CD8-positive, alpha-beta memory T cell (primary cell): ENCODE results near the gene TSTD1. TPM values are rescaled to one million over a fixed set of nuclear protein-coding genes. Genes with fewer than 3 reads are reported as not detected.

Experiments used
- CTCF ChIA-PET: fragments of 350-600 bp; sonication (Branson Sonifier 250); formaldehyde crosslinking; loops from one replicate; lab custom pipeline; 2021; ENCODE audit warnings: antibody characterized with exemption; lab: Charles Lee
- POLR2A ChIA-PET: fragments of 350-600 bp; sonication (Branson Sonifier 250); formaldehyde crosslinking; loops from one replicate; lab custom pipeline; 2021; ENCODE audit warnings: antibody characterized with exemption; lab: Charles Lee
- DNase-seq, 5 donors: peaks; one replicate each; pipeline versions ENCODE4 v3.0.0 to v3.0.0-alpha.2; 2020 to 2022; ENCODE audit warnings: mixed read lengths in 1 of 5
- H3K27ac ChIP-seq: one replicate; pipeline ENCODE4 v1.7.0; 2013; ENCODE audit warnings: low read depth, mild to moderate bottlenecking, low read length, moderate library complexity
- H3K27me3 ChIP-seq: 2 replicates; pipeline ENCODE4 v1.7.0; 2013; ENCODE audit warnings: low read length, mild to moderate bottlenecking; ENCODE audit not compliant: insufficient read depth, poor library complexity, severe bottlenecking
- H3K36me3 ChIP-seq: 2 replicates; pipeline ENCODE4 v1.7.0; 2013; ENCODE audit warnings: mild to moderate bottlenecking, low read length, moderate library complexity; ENCODE audit not compliant: insufficient read depth
- H3K4me1 ChIP-seq: 2 replicates; pipeline ENCODE4 v1.7.0; 2013; ENCODE audit warnings: mild to moderate bottlenecking, low read length, moderate library complexity; ENCODE audit not compliant: insufficient read depth
- H3K4me3 ChIP-seq: 2 replicates; pipeline ENCODE4 v1.7.0; 2013; ENCODE audit warnings: mild to moderate bottlenecking, low read length
- H3K9me3 ChIP-seq: 2 replicates; pipeline ENCODE4 v1.7.0; 2013; ENCODE audit warnings: mild to moderate bottlenecking, low read length
- H3K27ac Mint-ChIP-seq, 8 donors: one replicate each; pipeline ENCODE4 v1.8.0; 2020 to 2021; ENCODE audit warnings: mixed read lengths in 8 of 8, mild to moderate bottlenecking in 6 of 8, inconsistent platforms in 3 of 8, moderate library complexity in 3 of 8
- H3K27me3 Mint-ChIP-seq, 2 donors: one replicate each; pipeline ENCODE4 v1.8.0; 2020 to 2021; ENCODE audit warnings: mixed read lengths in 2 of 2, mild to moderate bottlenecking in 1 of 2, moderate library complexity in 1 of 2
- H3K36me3 Mint-ChIP-seq, 3 donors: one replicate each; pipeline ENCODE4 v1.8.0; 2020 to 2021; ENCODE audit warnings: mixed read lengths in 3 of 3, inconsistent platforms in 1 of 3, mild to moderate bottlenecking in 1 of 3
- H3K4me1 Mint-ChIP-seq, 3 donors: one replicate each; pipeline ENCODE4 v1.8.0; 2020 to 2021; ENCODE audit warnings: mixed read lengths in 3 of 3, inconsistent platforms in 1 of 3, mild to moderate bottlenecking in 1 of 3
- H3K4me3 Mint-ChIP-seq, 7 donors: one replicate each; pipeline ENCODE4 v1.8.0; 2020 to 2021; ENCODE audit warnings: mixed read lengths in 7 of 7, mild to moderate bottlenecking in 6 of 7, moderate library complexity in 4 of 7, inconsistent platforms in 2 of 7
- H3K9me3 Mint-ChIP-seq, 5 donors: one replicate each; pipeline ENCODE4 v1.8.0; 2020 to 2022; ENCODE audit warnings: mixed read lengths in 5 of 5, mild to moderate bottlenecking in 3 of 5, moderate library complexity in 2 of 5, inconsistent platforms in 1 of 5
- polyA plus RNA-seq: library from polyadenylated mRNA; unstranded; fragments of 300-500 nt; fragmentation: Illumina TruSeq; gene quantifications from one replicate; pipeline ENCODE4 v1.2.3, GENCODE V29; 2021
- total RNA-seq, 2 experiments: library from RNA; stranded (reverse); gene quantifications; one replicate each; pipeline ENCODE4 v1.2.3, GENCODE V29; 2021

Gene TSTD1
- total and polyA plus RNA-seq, 3 experiments from 2014 or later = 40.2 to 288 (median 46.1) TPM

DNA sequence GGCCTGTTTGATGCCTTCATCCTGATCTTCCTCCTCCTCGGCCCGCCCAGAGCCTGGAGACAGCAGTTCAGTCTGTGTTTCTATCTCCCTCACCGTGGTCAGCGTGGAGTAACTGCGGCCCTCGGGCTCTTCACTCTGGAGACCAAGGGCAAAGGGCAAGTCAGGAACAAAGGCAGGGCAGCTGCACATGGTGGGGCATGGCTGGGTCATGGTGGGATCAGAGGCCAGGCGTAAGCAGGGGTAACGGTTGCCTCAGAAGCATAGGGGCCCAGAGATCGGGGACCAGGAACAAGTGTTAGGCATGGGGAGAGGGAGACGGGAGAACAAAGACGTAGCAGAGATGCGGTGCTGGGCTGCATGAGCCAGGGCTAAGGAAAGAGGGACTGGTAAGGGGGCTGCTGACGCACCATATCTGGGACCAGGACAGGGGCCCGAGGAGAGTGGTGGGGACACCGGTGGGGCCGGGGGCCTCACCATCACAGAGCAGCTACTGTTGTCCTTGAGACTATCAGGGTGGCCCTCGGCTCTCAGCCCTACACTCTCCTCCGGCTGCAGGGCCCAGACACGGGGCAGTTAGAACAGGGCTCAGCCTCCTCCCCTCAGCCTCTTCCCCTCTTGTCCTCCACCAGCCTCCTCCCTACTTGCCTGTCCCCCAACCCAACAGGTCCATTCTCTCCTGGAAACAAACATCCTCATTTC lies 34.1 kb upstream of the TSTD1 start:
- Mint-ChIP-seq H3K36me3 (peaks cover 0 to 18% (median 0%) of the 10 kb centered on the region in 3 donors), H3K9me3 (no peaks in the 10 kb centered on the region), H3K27ac (peak overlapping the region in 4 of 8 donors; percentile 4 to 74 (median 28)), H3K27me3 (peaks cover 0 to 2% of the 10 kb centered on the region in 2 donors), H3K4me1 (peaks cover 25 to 32% (median 31%) of the 10 kb centered on the region in 3 donors), H3K4me3 (no peak overlapping the region)
- Histone ChIP-seq H3K36me3 (no peaks in the 10 kb centered on the region), H3K27me3 (no peaks in the 10 kb centered on the region), H3K4me3 (no peak overlapping the region), H3K4me1 (peaks cover 25% of the 10 kb centered on the region), H3K27ac (no peak overlapping the region), H3K9me3 (no peaks in the 10 kb centered on the region)
- DNase-seq = no peak
- POLR2A ChIA-PET = no interaction called here
- CTCF ChIA-PET = interaction anchor here (0.6 to 10.9 kb wide), 5 partner anchors 23 to 83 kb away, joined by 3 to 128 read pairs (median 61); partner anchors contain the start of genes KLHDC9, TSTD1 and USF1

DNA sequence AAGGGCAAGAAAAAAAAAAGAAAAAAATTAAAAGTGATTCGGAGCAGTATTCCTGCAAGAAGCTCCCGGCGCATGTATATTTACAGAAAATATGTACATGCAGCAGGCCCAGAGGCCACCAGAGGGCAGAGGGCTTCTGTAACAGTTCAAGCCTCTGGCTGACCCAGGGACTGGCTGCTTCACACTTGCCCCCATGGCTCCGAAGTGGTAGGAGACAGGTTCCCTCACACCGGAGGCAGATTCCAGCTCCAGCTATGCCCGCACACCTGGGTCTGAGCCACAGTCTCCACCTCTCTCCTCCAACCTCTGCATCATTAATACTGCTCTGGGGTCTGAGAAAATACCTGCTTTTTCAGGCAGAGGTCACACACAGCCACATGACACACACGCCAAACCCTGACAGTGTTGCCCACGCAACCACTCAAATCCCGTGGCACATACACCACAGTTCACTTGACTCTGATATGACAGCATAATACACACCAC lies 33.2 kb upstream of the TSTD1 start:
- H3K27ac ChIP-seq = no peak overlapping the region
- CTCF ChIA-PET = interaction anchor here (0.6 to 10.9 kb wide), 13 partner anchors 10 to 94 kb away, joined by 3 to 128 read pairs (median 6); partner anchors contain the start of genes F11R, KLHDC9, NIT1 and PFDN2

DNA sequence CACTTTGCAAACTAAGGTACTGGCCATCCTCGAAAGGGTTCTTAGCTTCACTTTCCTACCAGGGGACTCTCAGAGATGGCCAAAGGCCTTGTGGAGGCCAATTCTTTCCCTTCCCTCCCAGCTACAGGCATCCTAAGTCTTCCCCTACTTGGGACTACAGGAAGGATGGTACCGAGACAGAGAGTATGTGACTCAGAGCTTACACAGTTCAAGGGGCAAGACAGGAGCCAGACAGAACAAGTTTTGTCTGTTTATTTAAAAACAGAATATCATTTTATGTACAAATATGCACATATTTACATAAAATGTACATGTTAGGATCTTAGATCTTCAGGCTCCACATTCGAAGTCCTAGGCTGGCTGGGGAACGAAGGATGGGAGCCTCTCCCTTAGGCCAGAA lies 32.0 kb upstream of the TSTD1 start:
- no peaks in the 10 kb centered on the region for H3K27me3 ChIP-seq
- H3K4me1 ChIP-seq = peaks cover 44% of the 10 kb centered on the region
- no peaks in the 10 kb centered on the region for H3K9me3 ChIP-seq
- Mint-ChIP-seq H3K27me3 (peaks cover 0 to 2% of the 10 kb centered on the region in 2 donors), H3K27ac (peak overlapping the region in 7 of 8 donors; percentile 88 to 99 (median 95)), H3K4me3 (peak overlapping the region in 2 of 7 donors; percentile 22 to 100), H3K9me3 (no peaks in the 10 kb centered on the region), H3K4me1 (peaks cover 39 to 52% (median 52%) of the 10 kb centered on the region in 3 donors), H3K36me3 (peaks cover 0 to 33% (median 6%) of the 10 kb centered on the region in 3 donors)
- H3K36me3 ChIP-seq = no peaks in the 10 kb centered on the region
- ChIA-PET POLR2A (interaction anchor here (0.6 to 3.8 kb wide), 5 partner anchors 24 to 131 kb away, joined by 3 to 81 read pairs (median 9); partner anchors contain the start of genes F11R, KLHDC9 and USF1), CTCF (interaction anchor here (1.0 to 10.9 kb wide), 14 partner anchors 11 to 155 kb away, joined by 3 to 128 read pairs (median 6); partner anchors contain the start of genes KLHDC9, NIT1, PFDN2 and PPOX)
- no peak overlapping the region for H3K27ac ChIP-seq
- no peak for DNase-seq
- H3K4me3 ChIP-seq = no peak overlapping the region

More for the DNA sequence above, 33.2 kb upstream of the TSTD1 start:
- peak in 4 of 5 donors; percentile 24 to 66 (median 41) for DNase-seq
- POLR2A ChIA-PET = interaction anchor here (1.0 kb wide), 1 partner anchor 26 kb away, joined by 3 read pairs; no protein-coding TSS in a partner anchor
- peaks cover 34% of the 10 kb centered on the region for H3K4me1 ChIP-seq
- H3K36me3 ChIP-seq = no peaks in the 10 kb centered on the region
- no peaks in the 10 kb centered on the region for H3K27me3 ChIP-seq
- no peak overlapping the region for H3K4me3 ChIP-seq
- H3K27me3 Mint-ChIP-seq = peaks cover 0 to 2% of the 10 kb centered on the region in 2 donors
- H3K27ac Mint-ChIP-seq = peak overlapping the region in 7 of 8 donors; percentile 17 to 88 (median 70)
- H3K4me1 Mint-ChIP-seq = peaks cover 33 to 42% (median 41%) of the 10 kb centered on the region in 3 donors
- peak overlapping the region in 1 of 7 donors; percentile 59 for H3K4me3 Mint-ChIP-seq
- H3K36me3 Mint-ChIP-seq = peaks cover 0 to 25% (median 1%) of the 10 kb centered on the region in 3 donors
- no peaks in the 10 kb centered on the region for H3K9me3 Mint-ChIP-seq
- H3K9me3 ChIP-seq = no peaks in the 10 kb centered on the region

DNA sequence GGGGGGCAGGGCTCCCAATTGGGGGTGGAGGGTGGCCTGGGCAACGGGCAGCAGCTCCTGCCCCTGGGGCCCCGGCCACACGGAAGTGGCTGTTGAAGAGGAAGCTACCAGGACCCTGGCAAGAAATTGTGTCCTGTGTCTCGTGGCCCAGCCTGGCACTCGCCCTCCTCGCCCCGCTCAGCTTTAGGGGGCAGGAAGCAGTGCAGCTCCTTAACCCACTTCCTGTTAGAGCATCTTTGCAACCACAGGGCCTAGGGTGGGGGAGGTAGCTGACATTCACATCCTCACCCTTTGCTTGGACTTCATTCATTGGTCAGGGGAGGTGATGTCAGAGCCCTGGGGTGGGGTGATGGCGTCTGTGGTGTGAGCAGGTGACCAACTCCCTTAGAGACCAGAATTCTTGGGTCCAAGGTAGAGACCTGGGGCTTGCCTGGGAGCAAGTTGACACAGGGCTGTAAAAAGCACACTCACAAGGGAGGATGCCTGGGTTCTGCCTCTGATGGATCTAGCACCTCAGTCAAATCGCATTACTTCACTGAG lies 31.0 kb upstream of the TSTD1 start, which contains the start of gene ARHGAP30:
TSS of gene ARHGAP30 (minus strand) at position 161 of the 540 bp plus-strand sequence. CDS start 267 bp downstream, outside the sequence.
- no peaks in the 10 kb centered on the region for H3K36me3 ChIP-seq
- peak within 1 kb of the TSS; percentile 84 for H3K4me3 ChIP-seq
- Mint-ChIP-seq H3K4me1 (peaks cover 46 to 60% (median 59%) of the 10 kb centered on the region in 3 donors), H3K9me3 (no peaks in the 10 kb centered on the region), H3K27me3 (peaks cover 0 to 2% of the 10 kb centered on the region in 2 donors), H3K4me3 (peak within 1 kb of the TSS; percentile 88 to 100 (median 100)), H3K36me3 (peaks cover 0 to 39% (median 6%) of the 10 kb centered on the region in 3 donors), H3K27ac (peak within 1 kb of the TSS; percentile 88 to 99 (median 96))
- H3K27me3 ChIP-seq = no peaks in the 10 kb centered on the region
- ChIA-PET CTCF (interaction anchor here (0.8 to 10.9 kb wide), 11 partner anchors 10 to 156 kb away, joined by 3 to 128 read pairs (median 8); partner anchors contain the start of genes KLHDC9, TOMM40L, TSTD1 and UFC1), POLR2A (interaction anchor here (0.7 to 3.8 kb wide), 12 partner anchors 9 to 156 kb away, joined by 3 to 81 read pairs (median 4); partner anchors contain the start of genes F11R, KLHDC9, NIT1 and PFDN2)
- DNase-seq = peak; percentile 67 to 92 (median 88)
- peaks cover 52% of the 10 kb centered on the region for H3K4me1 ChIP-seq
- H3K9me3 ChIP-seq = no peaks in the 10 kb centered on the region
- peak within 1 kb of the TSS; percentile 88 for H3K27ac ChIP-seq

DNA sequence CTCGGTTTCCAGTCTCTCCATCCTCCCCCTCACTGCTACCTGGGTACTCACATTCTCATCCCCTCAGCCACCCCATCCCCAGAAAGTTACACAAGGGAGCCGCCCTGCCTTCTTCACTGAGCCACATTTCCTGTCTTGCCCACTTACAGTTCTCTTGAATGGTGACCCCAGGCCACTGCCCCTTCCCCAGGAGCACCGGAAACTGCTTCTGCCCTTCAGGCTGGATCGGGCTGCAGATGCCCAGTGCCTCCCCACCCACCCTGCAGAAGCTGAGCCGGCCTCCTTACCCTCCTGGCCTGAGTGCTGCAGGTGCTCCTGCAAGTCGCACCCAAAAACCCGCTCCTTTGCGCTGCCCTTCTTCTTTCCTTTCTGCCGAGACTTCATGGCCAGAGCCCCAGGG lies 30.5 kb upstream of the TSTD1 start:
- H3K27ac Mint-ChIP-seq = peak overlapping the region; percentile 88 to 99 (median 96)
- Histone ChIP-seq H3K36me3 (no peaks in the 10 kb centered on the region), H3K4me3 (peak overlapping the region; percentile 84), H3K9me3 (no peaks in the 10 kb centered on the region), H3K27ac (peak overlapping the region; percentile 88), H3K27me3 (no peaks in the 10 kb centered on the region), H3K4me1 (peaks cover 57% of the 10 kb centered on the region)
- peak overlapping the region; percentile 88 to 100 (median 100) for H3K4me3 Mint-ChIP-seq
- H3K36me3 Mint-ChIP-seq = peaks cover 0 to 43% (median 9%) of the 10 kb centered on the region in 3 donors
- ChIA-PET CTCF (interaction anchor here (0.8 to 10.9 kb wide), 8 partner anchors 24 to 232 kb away, joined by 4 to 128 read pairs (median 19); partner anchors contain the start of genes KLHDC9, TSTD1, UFC1 and USF1), POLR2A (interaction anchor here (0.7 to 3.8 kb wide), 14 partner anchors 8 to 156 kb away, joined by 3 to 81 read pairs (median 4); partner anchors contain the start of genes F11R, KLHDC9, NIT1 and PFDN2)
- no peaks in the 10 kb centered on the region for H3K9me3 Mint-ChIP-seq
- H3K27me3 Mint-ChIP-seq = peaks cover 0 to 2% of the 10 kb centered on the region in 2 donors
- peaks cover 50 to 66% (median 65%) of the 10 kb centered on the region in 3 donors for H3K4me1 Mint-ChIP-seq
- no peak for DNase-seq

GRCh38 chr1:161068306-161069234 lies 29.8 kb upstream of the TSTD1 start:
- peak; percentile 76 to 88 (median 84) for DNase-seq
- H3K4me1 Mint-ChIP-seq = peaks cover 56 to 72% (median 71%) of the 10 kb centered on the region in 3 donors
- Histone ChIP-seq H3K4me1 (peaks cover 64% of the 10 kb centered on the region), H3K27ac (peak overlapping the region; percentile 88), H3K4me3 (peak overlapping the region; percentile 84), H3K36me3 (no peaks in the 10 kb centered on the region), H3K27me3 (no peaks in the 10 kb centered on the region), H3K9me3 (no peaks in the 10 kb centered on the region)
- CTCF ChIA-PET = interaction anchor here (0.5 to 10.9 kb wide), 8 partner anchors 23 to 232 kb away, joined by 3 to 128 read pairs (median 4); partner anchors contain the start of genes KLHDC9, TSTD1, UFC1 and USF1
- H3K36me3 Mint-ChIP-seq = peaks cover 0 to 50% (median 14%) of the 10 kb centered on the region in 3 donors
- H3K4me3 Mint-ChIP-seq = peak overlapping the region; percentile 88 to 100 (median 100)
- H3K27ac Mint-ChIP-seq = peak overlapping the region; percentile 88 to 99 (median 96)
- no peaks in the 10 kb centered on the region for H3K9me3 Mint-ChIP-seq
- peaks cover 0 to 2% of the 10 kb centered on the region in 2 donors for H3K27me3 Mint-ChIP-seq
- POLR2A ChIA-PET = interaction anchor here (0.7 to 3.8 kb wide), 9 partner anchors 8 to 134 kb away, joined by 3 to 81 read pairs (median 5); partner anchors contain the start of genes F11R, KLHDC9, TSTD1 and USF1
